Renal pelvis (tissue), 4 donors: ENCODE results near the gene DENND1A. TPM values are rescaled to one million over a fixed set of nuclear protein-coding genes. Genes with fewer than 3 reads are reported as not detected.
"Not testable (repeated sequence)": the region's sequence is repeated elsewhere in the genome, so short reads cannot be mapped to it uniquely, and the experiment has no call there.

Experiments
- DNase-seq: peaks from one replicate; pipeline ENCODE4 v3.0.0-alpha.2; 2013
- polyA plus RNA-seq, 3 donors: library from polyadenylated mRNA; unstranded; fragments of 120-200 nt; gene quantifications; one replicate each; pipeline ENCODE4 v1.2.1, GENCODE V29; 2013; ENCODE audit not compliant: insufficient read length in 3 of 3

Gene DENND1A
- polyA plus RNA-seq, 3 donors = 21.6 to 23.3 (median 22.8) TPM

- DNase-seq = no peak
Observed at GRCh38 chr9:123823194-123823947, 106.6 kb downstream of the DENND1A start.

- no peak for DNase-seq
Observed at GRCh38 chr9:123821619-123822018, 108.3 kb downstream of the DENND1A start.

DNA sequence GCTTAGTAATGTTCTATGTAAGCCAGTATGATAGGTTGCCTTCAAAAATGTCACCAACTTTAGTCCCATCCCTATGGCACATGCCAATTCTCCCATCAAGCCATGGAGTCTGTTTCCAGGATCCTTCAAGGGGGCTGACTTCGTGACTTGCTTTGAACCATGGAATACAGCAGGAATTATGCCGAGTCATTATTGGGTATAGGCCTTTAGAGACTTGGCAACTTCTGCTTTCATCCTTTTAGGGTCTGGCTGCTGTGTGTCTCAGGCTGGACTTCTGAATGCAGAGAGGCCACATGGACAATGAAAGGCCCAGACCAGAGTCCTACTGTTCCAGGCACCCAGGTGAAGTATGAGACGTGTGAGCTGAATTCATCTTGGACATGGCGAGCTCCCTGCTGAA, 109.8 kb downstream of the DENND1A start:
- DNase-seq = no peak

GRCh38 chr9:123816817-123817472, 113.0 kb downstream of the DENND1A start:
- DNase-seq = no peak

DNA sequence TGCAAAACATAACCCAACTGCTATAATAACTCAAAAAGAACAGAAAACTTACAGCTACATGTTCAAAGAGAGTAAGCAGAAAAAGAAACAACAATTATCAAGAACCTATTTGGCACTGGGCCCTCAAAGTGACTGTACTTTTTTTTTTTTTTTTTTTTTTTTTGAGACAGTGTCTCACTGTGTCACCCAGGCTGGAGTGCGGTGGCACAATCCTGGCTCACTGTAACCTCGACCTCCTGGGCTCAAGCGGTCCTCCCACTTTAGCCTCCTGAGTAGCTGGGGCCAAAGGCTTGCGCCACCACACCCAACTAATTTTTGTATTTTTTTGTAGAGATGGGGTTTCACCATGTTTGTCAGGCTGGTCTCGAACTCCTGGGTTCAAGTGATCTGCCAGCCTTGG, 114.1 kb downstream of the DENND1A start:
- DNase-seq = not testable (repeated sequence)

GRCh38 chr9:123814496-123814895, 115.4 kb downstream of the DENND1A start:
- no peak for DNase-seq

DNA sequence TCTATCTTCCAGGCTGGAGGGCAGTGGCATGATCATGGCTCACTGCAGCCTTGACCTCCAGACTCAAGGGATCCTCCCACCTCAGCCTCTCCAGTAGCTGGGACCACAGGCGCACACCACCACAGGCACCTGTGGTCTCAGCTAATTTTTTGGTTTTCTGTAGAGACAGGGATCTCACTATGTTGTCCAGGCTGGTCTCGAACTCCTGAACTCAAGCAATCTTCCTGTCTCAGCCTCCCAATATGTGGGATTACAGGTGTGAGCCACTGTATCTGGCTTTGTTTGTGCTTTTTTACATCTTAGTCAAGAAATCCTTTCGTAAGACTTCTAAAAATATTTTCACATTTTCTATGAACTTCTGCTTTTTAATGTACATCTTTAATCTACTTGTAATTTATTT, 116.9 kb downstream of the DENND1A start:
- DNase-seq = no peak

DNA sequence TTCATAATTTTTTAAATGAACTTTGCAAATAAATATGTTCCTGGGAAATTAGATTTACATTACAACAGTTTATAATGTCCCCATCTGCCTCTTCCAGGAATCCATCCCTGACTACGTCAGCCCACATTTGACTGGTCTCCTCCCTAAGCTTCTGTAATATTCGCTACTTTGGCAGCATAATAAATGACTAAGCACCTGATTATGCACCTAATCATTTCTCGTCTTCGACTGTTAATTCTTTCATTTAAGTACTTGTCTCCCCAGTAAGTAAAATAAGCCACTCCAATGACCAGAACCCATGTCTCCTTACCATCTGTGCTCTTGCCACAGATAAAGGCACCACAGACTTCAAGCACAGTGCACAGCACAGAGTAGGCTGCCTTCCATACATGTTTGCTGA, 122.7 kb downstream of the DENND1A start:
- no peak for DNase-seq

- DNase-seq = no peak
Observed at GRCh38 chr9:123806829-123807228, 123.1 kb downstream of the DENND1A start.

- no peak for DNase-seq
Observed at GRCh38 chr9:123798195-123798594, 131.7 kb downstream of the DENND1A start.

DNA sequence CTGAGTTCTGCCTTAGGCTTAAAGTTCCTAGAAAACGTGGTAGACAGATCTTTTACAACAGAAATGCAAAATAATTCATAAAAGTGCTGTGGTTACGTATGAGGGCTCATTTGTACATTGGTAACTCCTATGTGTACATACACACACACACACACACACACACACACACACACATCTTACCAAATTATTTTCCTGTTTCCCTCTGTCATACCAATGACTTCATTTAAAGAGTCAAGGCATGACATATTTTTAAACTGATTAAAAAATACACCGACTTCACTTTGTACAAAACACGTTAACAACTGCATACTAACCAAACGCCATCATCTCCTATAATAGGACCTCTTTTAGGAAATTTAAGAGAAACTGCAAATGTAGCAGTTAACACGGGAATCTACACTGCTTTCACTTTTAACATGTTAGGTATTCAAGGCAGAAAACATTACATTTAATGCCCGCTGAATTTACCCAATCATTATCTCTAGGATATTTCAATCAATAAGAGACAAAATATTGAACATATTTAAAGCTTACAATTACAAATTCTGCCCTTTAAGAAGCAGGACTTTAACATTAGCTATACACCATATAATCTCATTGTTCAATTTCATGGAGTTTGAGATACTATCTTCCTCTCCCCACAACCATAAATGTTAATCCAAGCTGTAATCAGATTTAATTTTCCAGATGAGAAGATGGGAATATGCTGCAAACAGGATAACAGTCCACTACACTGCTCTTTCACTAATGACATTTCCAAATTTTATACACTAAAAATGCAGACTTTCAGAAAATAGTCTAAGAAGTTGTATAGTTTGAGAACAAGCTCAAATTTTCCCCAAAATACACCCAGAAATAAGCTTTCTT, 133.1 kb downstream of the DENND1A start:
- no peak for DNase-seq

- DNase-seq = no peak
Observed at GRCh38 chr9:123796094-123796493, 133.8 kb downstream of the DENND1A start.

DNA sequence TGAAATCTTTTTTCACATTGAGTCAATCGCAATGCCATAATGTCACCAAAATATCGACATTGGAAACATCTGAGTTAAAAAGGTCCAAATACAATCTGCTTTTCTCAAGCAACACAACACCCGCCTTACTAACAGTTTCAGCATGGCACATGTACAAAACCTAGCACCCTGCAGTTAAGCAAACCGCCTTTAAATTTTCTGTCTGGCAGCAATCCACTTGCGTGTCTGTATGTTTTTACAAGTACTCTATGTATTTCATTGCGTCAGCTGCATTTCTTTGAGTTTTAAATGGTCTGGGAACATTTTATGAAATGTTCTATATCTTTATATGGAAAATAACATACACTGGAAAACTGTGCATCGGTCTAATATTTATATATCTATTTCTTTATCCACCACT, 134.6 kb downstream of the DENND1A start:
- DNase-seq = no peak

GRCh38 chr9:123792501-123792900, 137.4 kb downstream of the DENND1A start:
- no peak for DNase-seq

- DNase-seq = no peak
Observed at GRCh38 chr9:123789554-123790292, 140.2 kb downstream of the DENND1A start.

- no peak for DNase-seq
Observed at GRCh38 chr9:123787416-123787815, 142.5 kb downstream of the DENND1A start.

DNA sequence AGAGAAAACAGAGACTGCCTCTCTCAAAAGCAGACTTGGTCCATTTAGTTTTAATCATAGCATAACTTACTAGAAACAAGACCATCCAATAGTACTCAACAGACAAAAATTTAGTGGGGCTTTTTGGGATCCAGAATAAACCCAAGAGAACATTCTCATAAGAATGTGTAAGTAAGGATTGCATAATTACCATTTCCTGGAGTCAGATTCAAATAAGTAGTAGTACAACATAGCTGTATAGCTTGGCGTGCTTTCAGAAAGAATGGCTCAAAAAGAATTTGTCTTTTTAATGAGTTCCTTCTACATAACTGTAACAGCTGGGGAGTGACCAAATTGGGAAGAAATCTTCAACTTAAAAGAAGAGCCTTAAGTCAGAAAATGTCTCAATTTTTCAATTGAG, 145.4 kb downstream of the DENND1A start:
- peak; percentile 34 for DNase-seq

DNA sequence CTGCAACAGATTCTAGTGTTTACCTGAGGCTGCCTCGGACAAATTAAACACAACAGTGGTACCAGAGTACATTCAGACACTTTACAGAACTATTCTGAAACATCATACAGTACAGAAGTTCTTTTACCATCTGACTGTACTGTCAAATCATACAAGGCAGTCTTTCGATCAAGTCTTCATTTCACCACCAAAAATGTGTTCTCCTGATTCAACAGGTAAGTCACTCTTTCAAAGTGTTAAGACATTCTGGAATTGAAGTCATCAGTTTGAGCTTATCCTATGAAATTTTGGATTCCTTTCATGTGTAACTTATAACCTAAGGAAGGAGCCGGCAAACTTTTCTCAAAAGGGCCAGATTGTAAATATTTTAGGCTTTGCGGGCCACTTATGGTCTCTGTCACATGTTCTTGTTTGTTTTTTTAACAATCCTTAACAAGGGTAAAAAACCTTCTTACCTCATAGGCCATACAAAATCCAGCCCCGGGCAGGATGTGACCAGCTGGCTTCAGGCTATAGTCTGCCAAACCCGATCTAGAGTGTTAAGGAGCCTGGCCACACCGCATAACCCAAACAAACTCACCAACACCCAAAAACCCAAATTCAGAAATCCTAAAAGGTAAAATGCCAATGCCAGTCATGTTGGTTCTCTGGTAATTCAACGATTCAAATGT, 151.6 kb downstream of the DENND1A start:
- DNase-seq = no peak

- no peak for DNase-seq
Observed at GRCh38 chr9:123776708-123777537, 153.0 kb downstream of the DENND1A start.
